ENCODE data around the gene B3GAT1.

Gene B3GAT1

DNA sequence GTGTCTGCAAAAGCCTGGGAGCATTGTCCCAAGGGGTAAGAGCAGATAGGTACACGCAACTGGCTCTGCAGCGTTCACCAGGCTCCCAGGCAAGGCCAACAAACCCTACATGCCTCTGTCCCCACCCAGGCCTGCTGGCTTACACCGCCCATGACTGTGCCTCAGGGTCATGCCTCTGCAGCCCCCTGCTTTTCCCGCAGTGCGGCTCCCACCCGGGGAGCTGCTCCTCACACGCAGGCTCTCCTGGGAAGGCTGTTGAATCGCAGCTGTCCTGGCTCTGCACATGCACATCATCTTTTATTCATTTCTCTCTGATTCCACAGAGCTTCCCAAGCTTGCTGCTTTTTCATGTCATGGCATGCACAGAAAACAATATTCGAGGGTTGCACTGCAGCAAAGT is 29.2 kb upstream of the B3GAT1 start:
- DNase-seq: no peak

GRCh38 chr11:134440851-134441250 is 28.8 kb upstream of the B3GAT1 start:
- DNase-seq: no peak

DNA sequence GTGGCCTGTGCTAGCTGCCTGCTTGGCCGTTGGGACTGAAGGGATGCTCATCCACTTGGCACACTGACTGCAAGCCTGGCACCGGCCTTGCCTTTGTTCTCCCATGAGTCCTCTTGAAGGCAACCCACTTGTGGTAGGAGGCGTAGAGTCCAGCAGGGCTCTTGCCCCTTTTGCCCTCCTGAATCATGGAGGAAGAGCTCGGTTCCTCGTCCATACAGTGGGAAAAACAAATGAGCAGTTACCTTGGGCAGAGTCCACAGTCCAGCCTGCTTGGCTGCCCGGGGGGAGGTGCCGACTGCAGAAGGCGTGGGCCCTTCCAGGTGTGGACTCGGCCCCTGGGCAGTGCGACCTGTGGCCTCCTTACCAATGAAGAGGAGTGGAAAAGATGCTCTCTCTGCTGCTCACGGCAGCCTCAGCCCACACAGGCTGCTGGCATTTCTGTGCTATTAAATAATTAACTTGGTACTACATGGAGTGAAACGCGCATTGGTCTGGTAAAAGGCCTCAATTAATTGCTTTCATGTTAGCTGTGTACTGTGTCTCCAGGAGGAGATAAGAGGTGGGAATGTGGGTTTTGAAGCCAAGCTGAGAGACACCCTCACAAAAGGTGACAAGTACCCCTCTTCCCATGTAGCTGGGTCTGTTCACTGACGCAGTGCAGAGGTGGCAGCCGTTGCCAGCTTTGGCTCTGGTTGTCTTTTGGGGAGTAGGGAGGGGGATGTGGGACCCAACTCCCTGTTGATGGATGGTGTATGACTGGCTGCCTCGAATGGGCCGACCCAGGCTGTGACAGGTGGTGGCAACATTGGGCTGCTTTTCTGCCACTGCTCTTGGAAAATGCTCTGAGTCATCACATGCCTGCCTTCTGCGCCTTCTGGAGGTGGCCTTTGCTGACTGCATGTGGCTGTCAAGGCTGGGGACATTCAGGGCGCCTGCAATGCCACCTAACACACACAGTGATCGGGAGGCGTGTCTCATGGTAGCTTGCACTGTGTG is 26.8 kb upstream of the B3GAT1 start:
- no peak for DNase-seq

- DNase-seq: no peak
Measured at GRCh38 chr11:134437821-134438220, 25.8 kb upstream of the B3GAT1 start.

GRCh38 chr11:134436781-134437180 is 24.7 kb upstream of the B3GAT1 start:
- DNase-seq: no peak

DNA sequence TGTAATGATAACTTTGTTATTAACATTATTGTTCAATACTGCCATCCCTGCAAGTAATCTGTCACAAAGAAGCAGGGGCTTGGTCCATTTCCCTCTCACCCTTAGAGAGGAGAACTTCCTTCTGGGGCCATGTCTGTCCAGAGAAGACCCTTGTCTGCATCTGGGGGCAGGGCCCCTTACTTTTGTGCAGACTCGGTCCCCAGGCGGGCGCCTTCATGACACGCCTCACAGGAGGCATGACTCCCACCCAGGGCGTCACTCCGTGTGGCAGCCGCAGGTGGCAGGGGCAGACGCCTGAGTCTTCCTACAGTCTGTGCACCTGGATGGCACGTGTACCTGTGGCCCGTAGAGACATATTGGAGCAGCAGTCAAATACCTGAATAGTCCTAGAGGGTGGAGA is 21.8 kb upstream of the B3GAT1 start:
- DNase-seq: no peak

- no peak for DNase-seq
Measured at GRCh38 chr11:134433251-134433650, 21.2 kb upstream of the B3GAT1 start.

DNA sequence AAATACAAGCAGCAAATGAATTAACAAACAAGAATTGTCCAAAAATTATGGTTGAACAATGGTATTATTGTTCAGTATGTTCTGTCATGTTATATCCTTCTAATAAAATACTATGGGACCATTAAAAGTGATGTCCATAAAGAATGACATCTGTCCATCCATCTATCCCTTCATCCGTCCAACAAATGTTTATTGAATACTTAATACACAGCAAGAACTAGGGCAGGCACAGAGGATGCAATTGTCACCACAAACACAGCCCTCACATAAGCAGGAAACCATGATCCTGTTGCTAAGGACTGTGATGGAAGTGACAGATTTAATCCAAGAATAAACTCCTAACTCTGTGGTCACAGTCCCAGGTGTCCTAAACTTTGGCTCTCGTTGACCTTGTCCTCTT is 20.7 kb upstream of the B3GAT1 start:
- DNase-seq: no peak

- no peak for DNase-seq
Measured at GRCh38 chr11:134429106-134429505, 17.1 kb upstream of the B3GAT1 start.

- no peak for DNase-seq
Measured at GRCh38 chr11:134425816-134426536, 13.9 kb upstream of the B3GAT1 start.

DNA sequence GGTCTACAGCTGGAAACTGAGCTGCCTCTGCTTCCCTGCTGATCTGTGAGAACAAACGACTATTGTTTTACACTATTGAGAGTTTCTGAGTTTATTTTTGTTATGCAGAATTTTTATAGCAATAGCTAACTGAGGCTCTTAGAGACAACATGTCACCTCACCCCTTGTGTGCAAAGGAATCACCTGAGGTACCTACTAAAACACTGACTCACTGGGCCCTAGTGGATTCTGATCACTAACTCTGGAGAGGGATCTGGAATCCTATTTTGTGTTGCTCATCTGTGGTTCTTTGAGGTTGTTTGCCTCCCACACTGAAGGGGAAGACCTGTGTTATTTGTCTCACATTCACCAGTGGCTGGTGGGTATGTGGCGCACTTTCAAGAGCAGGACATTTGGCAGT is 13.4 kb upstream of the B3GAT1 start:
- no peak for DNase-seq

DNA sequence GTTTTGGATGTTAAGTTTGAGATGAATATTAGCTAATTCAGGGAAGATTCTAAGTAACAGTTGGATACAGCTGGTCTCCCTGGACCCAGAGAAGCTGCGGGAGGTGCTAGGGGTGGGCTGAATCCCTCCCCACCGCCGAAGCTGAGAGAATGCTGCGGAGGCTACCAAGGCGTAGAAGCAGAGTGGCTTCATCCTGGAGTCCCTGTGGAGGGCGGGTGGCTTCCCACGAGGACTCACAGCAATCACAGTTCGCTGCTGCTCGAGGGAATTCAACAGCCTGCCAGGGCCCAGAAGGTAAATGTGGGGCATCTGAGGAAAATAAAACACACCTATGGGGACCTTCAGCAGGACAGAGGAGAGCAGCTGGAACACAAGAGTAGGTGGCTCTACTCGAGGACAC is 11.1 kb upstream of the B3GAT1 start:
- no peak for DNase-seq

GRCh38 chr11:134417871-134418840 is 6.1 kb upstream of the B3GAT1 start:
- DNase-seq: no peak

DNA sequence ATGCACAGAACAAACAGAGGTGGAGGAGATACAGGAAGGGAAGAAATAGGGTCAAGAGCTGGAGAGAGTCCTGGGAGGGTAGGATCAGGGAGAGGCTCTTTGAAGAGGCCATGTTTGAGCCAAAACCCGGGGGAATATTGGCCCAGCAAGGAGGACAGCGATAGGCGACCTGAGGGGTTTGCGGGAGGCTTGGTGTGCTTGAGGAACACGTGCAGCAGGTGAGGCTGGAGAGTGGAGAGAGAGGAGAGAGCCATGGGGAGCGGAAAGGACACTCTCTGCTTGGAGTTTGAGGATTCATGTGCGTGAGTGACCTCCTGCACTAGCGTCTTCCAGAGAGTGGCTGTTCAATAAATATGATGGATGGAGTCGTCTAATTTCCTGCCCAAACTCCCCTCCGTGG is 4.7 kb upstream of the B3GAT1 start:
- no peak for DNase-seq

- no peak for DNase-seq
Measured at GRCh38 chr11:134414766-134415765, 3.0 kb upstream of the B3GAT1 start.

DNA sequence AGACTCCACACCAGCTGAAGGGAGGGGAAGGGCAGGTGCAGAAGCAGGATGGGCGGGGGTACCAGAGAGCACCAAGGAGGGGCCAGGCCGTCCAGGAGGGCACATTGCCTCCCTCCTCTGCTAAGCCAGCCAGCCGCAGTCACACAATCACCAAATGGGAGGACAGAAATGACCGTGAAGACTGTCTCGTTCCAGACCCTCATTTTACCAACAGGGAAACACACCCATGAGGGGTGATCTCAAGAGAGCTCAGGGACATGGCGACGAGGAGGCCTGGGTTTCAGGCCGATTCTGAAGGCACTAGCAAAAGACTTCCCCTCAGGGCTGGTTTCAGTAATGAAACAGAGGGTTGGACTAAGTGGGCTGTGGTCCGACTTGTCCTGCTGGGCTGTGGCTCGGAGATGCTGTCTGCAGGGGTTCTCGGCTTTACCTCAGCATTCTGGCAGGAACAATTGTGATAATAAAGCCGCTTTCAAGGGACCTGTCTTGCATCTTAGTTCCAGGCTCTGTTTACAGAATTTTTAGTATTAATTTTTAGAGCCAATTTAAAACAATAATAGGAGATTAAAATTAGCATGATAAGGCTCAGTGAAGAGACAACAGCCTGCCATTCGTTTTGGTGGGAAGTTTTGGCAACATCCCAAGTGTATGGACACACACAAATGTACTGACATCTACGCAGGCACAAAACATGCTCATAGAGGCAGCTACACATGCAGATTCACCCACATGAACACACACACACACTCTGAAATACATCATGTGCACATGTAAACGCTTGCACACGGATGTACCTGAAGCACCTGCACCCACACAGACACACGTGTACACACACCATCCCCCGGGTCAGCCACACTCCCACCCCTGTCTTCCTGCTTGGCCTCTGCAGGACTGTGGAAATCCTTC is 2.0 kb upstream of the B3GAT1 start:
- DNase-seq: no peak

DNA sequence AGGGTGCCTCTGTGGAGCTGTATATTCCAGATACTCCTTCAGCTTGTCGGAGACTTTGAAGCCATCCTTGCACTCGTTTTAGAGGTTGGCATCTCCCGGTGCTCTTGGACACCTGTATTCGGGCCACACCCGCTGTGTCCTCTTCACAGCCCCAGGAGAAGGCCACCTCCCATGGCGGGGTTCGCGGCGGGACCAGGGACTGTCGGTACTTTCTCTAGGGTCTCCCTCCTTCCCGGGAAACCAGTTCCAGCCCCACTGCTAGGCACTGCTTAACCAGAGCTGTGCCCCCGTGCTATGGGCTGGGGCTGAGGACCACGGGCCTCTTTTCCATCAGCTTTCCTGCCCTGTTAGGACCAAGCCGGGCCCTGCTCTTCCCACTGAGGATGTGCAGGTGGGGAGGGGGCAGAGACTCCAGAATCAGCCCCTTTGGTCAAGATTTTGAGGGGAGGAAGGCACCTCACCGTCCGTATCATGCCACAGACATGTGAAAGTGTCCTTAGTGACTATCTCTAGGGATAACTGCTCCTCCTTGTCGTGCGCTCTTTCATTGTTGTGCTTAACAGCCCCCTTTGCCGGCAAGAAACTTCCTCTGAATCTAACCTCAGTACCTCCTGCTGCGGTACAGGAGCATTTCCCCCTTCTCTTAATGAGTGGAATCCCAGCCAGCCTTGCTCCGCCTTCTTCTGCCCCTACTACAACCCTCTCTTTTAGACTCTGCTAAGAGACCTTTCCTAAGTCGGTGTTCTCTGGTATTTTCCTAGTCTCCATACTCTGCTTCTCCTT is 1.2 kb upstream of the B3GAT1 start:
- no peak for DNase-seq

DNA sequence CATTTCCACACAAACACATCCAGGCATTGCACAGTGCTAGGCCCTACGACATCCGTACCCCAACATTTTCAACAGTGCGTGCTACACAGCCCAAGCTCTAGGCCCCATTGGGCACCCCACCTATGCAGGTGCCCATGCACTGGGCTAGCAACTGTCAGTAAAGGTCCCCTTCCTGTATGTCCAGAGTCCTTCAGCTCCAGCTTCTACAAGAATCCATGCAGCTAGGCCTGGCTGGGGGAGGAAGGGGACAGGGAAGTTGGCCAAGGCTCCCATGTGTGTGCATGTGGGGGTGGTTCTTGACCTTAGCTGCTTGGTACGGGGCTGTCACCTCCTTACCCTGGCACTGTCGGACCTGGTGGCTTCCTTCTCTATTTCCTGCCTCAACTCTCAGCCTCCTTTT is 1.3 kb downstream of the B3GAT1 start:
- DNase-seq: no peak

GRCh38 chr11:134409552-134410429 is 2.3 kb downstream of the B3GAT1 start:
- no peak for DNase-seq
